SK-N-MC (cell line): ENCODE results near the gene SLAMF1.

ENCODE experiments used
- EZH2 ChIP-seq: fragments of 200-600 bp; sonication (generic); IDR thresholded peaks from one replicate; pipeline ENCODE4 v1.6.1; 2017; ENCODE audit warnings: antibody characterized with exemption
- POLR2AphosphoS5 ChIP-seq: IDR thresholded peaks from 2 replicates; pipeline ENCODE4 v1.6.1; 2012; ENCODE audit warnings: mild to moderate bottlenecking, low read depth, low read length, borderline replicate concordance

GRCh38 chr1:160638540-160638857 is 8.3 kb downstream of the SLAMF1 start:
- TF ChIP-seq POLR2AphosphoS5 (no peak), EZH2 (no peak)
